LNCAP (cell line): ENCODE results near the gene FAM227A.

ENCODE experiments used
- TF ChIP-seq, protein P1 (sequence below): fragments of 450-650 bp; IDR thresholded peaks from 2 replicates; pipeline ENCODE4 v1.5.1; 2017; ENCODE audit warnings: mild to moderate bottlenecking

The FAM227A gene

DNA sequence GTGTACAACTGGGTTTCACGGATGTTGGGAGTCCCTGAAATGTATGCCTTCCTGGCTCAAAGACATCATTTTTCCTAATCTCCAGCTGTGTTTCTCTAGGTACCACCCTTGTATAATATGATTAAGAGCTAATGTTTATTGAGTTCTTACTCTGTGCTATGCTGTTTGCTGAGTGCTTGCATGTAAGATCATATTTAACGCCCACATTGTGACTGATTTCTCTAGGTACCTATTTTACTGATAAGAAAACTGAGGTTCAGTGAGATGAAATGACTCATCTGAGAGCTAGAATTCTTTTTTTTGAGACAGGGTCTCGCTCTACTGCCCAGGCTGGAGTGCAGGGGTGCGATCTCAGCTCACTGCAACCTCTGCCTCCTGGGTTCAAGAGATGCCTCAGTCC, 42.6 kb downstream of the FAM227A start:
- TF ChIP-seq, protein P1, sequence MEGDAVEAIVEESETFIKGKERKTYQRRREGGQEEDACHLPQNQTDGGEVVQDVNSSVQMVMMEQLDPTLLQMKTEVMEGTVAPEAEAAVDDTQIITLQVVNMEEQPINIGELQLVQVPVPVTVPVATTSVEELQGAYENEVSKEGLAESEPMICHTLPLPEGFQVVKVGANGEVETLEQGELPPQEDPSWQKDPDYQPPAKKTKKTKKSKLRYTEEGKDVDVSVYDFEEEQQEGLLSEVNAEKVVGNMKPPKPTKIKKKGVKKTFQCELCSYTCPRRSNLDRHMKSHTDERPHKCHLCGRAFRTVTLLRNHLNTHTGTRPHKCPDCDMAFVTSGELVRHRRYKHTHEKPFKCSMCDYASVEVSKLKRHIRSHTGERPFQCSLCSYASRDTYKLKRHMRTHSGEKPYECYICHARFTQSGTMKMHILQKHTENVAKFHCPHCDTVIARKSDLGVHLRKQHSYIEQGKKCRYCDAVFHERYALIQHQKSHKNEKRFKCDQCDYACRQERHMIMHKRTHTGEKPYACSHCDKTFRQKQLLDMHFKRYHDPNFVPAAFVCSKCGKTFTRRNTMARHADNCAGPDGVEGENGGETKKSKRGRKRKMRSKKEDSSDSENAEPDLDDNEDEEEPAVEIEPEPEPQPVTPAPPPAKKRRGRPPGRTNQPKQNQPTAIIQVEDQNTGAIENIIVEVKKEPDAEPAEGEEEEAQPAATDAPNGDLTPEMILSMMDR = no peak

GRCh38 chr22:38612217-38613006, 43.8 kb downstream of the FAM227A start:
- TF ChIP-seq, protein P1 = no peak

GRCh38 chr22:38611559-38611958, 44.6 kb downstream of the FAM227A start:
- TF ChIP-seq, protein P1 = no peak

DNA sequence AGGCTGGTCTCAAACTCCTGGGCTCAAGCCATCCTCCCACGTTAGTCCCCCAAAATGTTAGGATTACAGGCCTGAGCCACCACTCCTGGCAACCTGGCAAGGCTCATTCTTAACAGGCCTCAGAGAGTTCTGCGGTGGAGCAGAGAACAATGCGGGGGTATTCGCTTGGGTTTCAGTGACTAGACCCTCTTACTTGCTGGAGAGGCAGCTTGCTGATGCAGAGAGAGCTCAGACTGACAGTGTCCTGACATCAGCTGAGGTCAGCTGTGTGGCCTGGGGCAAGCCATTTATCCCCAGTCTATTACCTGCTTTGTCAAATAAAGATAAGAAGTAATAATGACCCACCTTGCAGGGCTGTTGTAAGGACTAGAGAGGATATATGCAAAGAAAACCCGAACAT, 46.0 kb downstream of the FAM227A start:
- TF ChIP-seq, protein P1 = no peak

DNA sequence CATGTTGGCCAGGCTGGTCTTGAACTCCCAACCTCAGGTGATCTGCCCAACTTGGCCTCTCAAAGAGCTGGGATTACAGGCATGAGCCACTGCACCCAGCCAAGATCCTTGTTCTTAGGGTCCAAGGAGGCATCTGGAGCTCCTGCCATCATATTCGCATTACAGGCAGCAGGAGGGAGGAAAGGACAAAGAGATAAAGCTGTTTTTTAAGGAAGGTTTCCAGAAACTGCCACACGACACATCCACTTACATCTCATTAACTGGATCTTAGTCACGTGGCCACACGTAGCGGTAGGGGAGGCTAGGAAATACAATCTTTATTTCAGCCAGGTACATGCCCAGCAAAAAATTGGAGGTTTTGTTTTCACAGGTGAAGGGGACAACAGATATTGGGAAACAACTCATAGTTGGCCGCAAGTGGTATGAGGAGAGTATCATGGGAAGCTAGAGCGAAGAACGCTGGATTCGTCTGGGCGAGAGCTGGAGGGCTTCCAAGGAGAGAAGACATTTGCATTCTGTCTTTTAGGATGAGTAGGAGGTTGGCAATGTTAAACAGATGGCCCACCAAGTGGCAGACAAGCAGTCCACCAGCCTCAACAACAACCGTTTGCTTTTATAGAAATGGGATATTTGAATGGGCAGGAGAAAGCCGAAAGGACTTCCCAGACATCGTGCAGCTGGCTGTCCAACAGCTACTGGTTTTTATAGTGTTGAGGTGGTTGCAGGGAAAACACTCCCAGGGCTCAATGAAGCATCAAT, 47.0 kb downstream of the FAM227A start:
- TF ChIP-seq, protein P1 = no peak

GRCh38 chr22:38607680-38608079, 48.5 kb downstream of the FAM227A start:
- TF ChIP-seq, protein P1 = no peak

- TF ChIP-seq, protein P1 = no peak
Observed at GRCh38 chr22:38602166-38602565, 54.0 kb downstream of the FAM227A start.
